Sigmoid colon (tissue), 7 donors: Measurements from ENCODE around the gene CHRDL1. TPM values are rescaled to one million over a fixed set of nuclear protein-coding genes. Genes with fewer than 3 reads are reported as not detected.
"Not testable (repeated sequence)": the region's sequence is repeated elsewhere in the genome, so short reads cannot be mapped to it uniquely, and the experiment has no call there.

Source experiments
- DNase-seq: peaks from one replicate; pipeline ENCODE4 v3.0.0-alpha.2; 2019
- H3K27ac ChIP-seq, 4 donors: fragments of 200-600 bp; sonication (generic); one replicate each; pipeline ENCODE4 v1.5.1; 2016 to 2019; ENCODE audit warnings: mild to moderate bottlenecking in 1 of 4
- H3K27me3 ChIP-seq, 3 donors: fragments of 200-600 bp; sonication (generic); one replicate each; pipeline ENCODE4 v1.5.1; 2019; ENCODE audit warnings: mild to moderate bottlenecking in 1 of 3
- H3K36me3 ChIP-seq, 4 donors: fragments of 200-600 bp; sonication (generic); one replicate each; pipeline ENCODE4 v1.5.1; 2016 to 2019
- H3K4me1 ChIP-seq, 4 donors: fragments of 200-600 bp; sonication (generic); one replicate each; pipeline ENCODE4 v1.5.1; 2017 to 2019
- H3K4me3 ChIP-seq, 4 donors: fragments of 200-600 bp; sonication (generic); one replicate each; pipeline ENCODE4 v1.5.1; 2017 to 2019; ENCODE audit warnings: mild to moderate bottlenecking in 2 of 4, moderate library complexity in 1 of 4
- H3K9me3 ChIP-seq, 4 donors: fragments of 200-600 bp in 3 of 4; sonication (generic) in 3 of 4; one replicate each; pipeline versions ENCODE4 v1.5.1 to v1.6.1; 2013 to 2019
- EP300 ChIP-seq, 4 donors: sonication (generic); formaldehyde crosslinking; IDR thresholded peaks; one replicate each; pipeline ENCODE4 v1.6.1; 2017; ENCODE audit warnings: antibody characterized with exemption in 4 of 4
- POLR2A ChIP-seq, 2 donors: fragments of 450-650 bp; IDR thresholded peaks; one replicate each; pipeline ENCODE4 v1.6.1; 2016; ENCODE audit warnings: antibody characterized with exemption in 2 of 2, mild to moderate bottlenecking in 2 of 2, moderate library complexity in 2 of 2
- POLR2AphosphoS5 ChIP-seq, 4 donors: sonication (generic); formaldehyde crosslinking; IDR thresholded peaks; one replicate each; pipeline ENCODE4 v1.6.1; 2017; ENCODE audit warnings: antibody characterized with exemption in 4 of 4
- WGBS, 2 donors: extraction: QIAGEN DNeasy Blood & Tissue Kit; methylation state at CpG; one replicate each; pipeline ENCODE4 v1.1.7; 2013; 5-methylcytosine and 5-hydroxymethylcytosine counted together
- intact Hi-C: fragments of 100-400 bp; cut with DNase I; formaldehyde crosslinking; loops from one replicate; pipeline ENCODE4 v1.15.1; 2023
- polyA plus RNA-seq, 3 donors: library from polyadenylated mRNA; stranded (reverse); fragments of 200-250 nt; gene quantifications; one replicate each; pipeline ENCODE4 v1.2.3, GENCODE V29; 2013
- total RNA-seq, 4 donors: library from RNA; depleted of rRNA; stranded (reverse); fragments of >200 nt; gene quantifications; one replicate each; pipeline ENCODE4 v1.1.0, GENCODE V29; 2016
- TF ChIP-seq, protein P1 (sequence below), 4 experiments: fragments of 450-650 bp in 3 of 4; fragments of 200-600 bp in 1 of 4; IDR thresholded peaks; one replicate each; pipeline ENCODE4 v1.5.1; 2016 to 2019; ENCODE audit warnings: antibody characterized with exemption in 4 of 4, mild to moderate bottlenecking in 3 of 4, moderate library complexity in 2 of 4
- donor health status: healthy with polysubstance abuse.
- donor health status: Bipolar disorder and iron deficiency.
- donor health status: healthy.

The CHRDL1 gene
- total and polyA plus RNA-seq, 7 donors = 3.9 to 365 (median 113) TPM

DNA sequence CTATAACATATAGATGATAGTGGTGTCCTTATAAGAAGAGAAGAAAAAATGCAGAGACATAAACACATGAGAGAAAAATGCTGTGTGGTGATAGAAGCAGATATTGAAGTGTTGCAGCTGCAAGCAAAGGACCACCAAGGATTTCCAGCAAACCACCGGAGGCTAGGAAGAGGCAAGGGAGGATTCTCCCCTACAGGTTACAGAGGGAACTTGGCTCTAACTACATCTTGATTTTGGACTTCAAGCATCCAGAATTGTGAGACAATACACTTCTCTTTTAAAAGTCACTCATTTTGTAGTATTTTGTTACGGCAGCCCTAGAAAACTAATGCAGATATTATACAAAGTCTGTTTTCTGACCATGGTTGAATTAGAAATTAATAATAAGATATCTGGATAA, 30.4 kb upstream of the CHRDL1 start:
- Histone ChIP-seq H3K9me3 (no peaks in the 10 kb centered on the region), H3K4me1 (no peaks in the 10 kb centered on the region), H3K4me3 (no peak overlapping the region), H3K36me3 (no peaks in the 10 kb centered on the region), H3K27me3 (peaks cover 0 to 3% (median 0%) of the 10 kb centered on the region in 3 donors), H3K27ac (no peak overlapping the region)
- no peak for DNase-seq
- intact Hi-C loops = no loop called here
- no peak for TF ChIP-seq EP300 (IDR thresholded peaks at IDR 0.05)
- TF ChIP-seq POLR2AphosphoS5 (IDR thresholded peaks at IDR 0.05) = no peak
- no peak for TF ChIP-seq POLR2A (IDR thresholded peaks at IDR 0.05)
- TF ChIP-seq, protein P1, sequence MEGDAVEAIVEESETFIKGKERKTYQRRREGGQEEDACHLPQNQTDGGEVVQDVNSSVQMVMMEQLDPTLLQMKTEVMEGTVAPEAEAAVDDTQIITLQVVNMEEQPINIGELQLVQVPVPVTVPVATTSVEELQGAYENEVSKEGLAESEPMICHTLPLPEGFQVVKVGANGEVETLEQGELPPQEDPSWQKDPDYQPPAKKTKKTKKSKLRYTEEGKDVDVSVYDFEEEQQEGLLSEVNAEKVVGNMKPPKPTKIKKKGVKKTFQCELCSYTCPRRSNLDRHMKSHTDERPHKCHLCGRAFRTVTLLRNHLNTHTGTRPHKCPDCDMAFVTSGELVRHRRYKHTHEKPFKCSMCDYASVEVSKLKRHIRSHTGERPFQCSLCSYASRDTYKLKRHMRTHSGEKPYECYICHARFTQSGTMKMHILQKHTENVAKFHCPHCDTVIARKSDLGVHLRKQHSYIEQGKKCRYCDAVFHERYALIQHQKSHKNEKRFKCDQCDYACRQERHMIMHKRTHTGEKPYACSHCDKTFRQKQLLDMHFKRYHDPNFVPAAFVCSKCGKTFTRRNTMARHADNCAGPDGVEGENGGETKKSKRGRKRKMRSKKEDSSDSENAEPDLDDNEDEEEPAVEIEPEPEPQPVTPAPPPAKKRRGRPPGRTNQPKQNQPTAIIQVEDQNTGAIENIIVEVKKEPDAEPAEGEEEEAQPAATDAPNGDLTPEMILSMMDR (IDR thresholded peaks at IDR 0.05) = no peak
- 85 to 89% methylated on average over 2 of the region's 2 CpGs for WGBS, 2 donors

GRCh38 chrX:110816543-110816942, 20.9 kb upstream of the CHRDL1 start:
- DNase-seq, intact Hi-C loops, H3K36me3 ChIP-seq, H3K4me3 ChIP-seq, H3K27ac ChIP-seq, H3K27me3 ChIP-seq, H3K4me1 ChIP-seq, H3K9me3 ChIP-seq: not testable (repeated sequence)
- WGBS, 2 donors = 89 to 94% methylated on average over 1 of the region's 1 CpG

DNA sequence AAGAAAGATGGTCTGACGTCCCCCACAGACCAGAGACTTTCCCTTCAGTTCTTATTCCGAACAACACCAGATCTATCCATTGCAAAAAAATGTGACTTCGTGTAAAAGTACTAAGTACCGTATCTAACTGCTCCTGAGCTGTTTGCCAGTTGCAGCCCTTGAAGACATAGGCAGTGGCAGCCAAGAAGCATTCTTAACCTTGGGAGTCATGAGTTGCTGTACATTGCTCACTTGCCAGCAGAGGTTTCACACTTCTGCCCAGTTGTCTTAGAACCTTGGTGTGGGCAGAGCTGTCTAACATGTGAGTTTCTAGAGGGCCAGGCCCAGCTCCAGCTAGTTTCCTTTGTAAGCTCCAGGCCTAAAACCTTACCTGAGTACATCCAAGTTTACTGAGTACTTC, 10.5 kb upstream of the CHRDL1 start:
- Histone ChIP-seq H3K27ac (peak overlapping the region in 3 of 4 donors; percentile 21 to 56 (median 32)), H3K36me3 (no peaks in the 10 kb centered on the region), H3K27me3 (no peaks in the 10 kb centered on the region), H3K9me3 (no peaks in the 10 kb centered on the region), H3K4me1 (peaks cover 0 to 10% (median 5%) of the 10 kb centered on the region in 4 donors), H3K4me3 (no peak overlapping the region)
- WGBS, 2 donors = 71 to 72% methylated on average over 4 of the region's 4 CpGs
- no peak for DNase-seq
- intact Hi-C loops = no loop called here
- no peak for TF ChIP-seq EP300 (IDR thresholded peaks at IDR 0.05)
- no peak for TF ChIP-seq POLR2A (IDR thresholded peaks at IDR 0.05)
- TF ChIP-seq, protein P1 (IDR thresholded peaks at IDR 0.05) = no peak
- TF ChIP-seq POLR2AphosphoS5 (IDR thresholded peaks at IDR 0.05) = no peak

GRCh38 chrX:110805303-110805702, 9.7 kb upstream of the CHRDL1 start:
- no peaks in the 10 kb centered on the region for H3K27me3 ChIP-seq
- intact Hi-C loops = no loop called here
- H3K27ac ChIP-seq = peak overlapping the region in 2 of 4 donors; percentile 21 to 32
- H3K4me3 ChIP-seq = no peak overlapping the region
- H3K9me3 ChIP-seq = no peaks in the 10 kb centered on the region
- 50 to 55% methylated on average over 1 of the region's 1 CpG for WGBS, 2 donors
- TF ChIP-seq EP300 (IDR thresholded peaks at IDR 0.05) = peak in 1 of 4 donors; percentile 24
- TF ChIP-seq, protein P1 (IDR thresholded peaks at IDR 0.05) = no peak
- peaks cover 0 to 10% (median 5%) of the 10 kb centered on the region in 4 donors for H3K4me1 ChIP-seq
- no peaks in the 10 kb centered on the region for H3K36me3 ChIP-seq
- no peak for DNase-seq

GRCh38 chrX:110804446-110804845, 8.8 kb upstream of the CHRDL1 start:
- 70 to 78% methylated on average over 4 of the region's 4 CpGs for WGBS, 2 donors
- Histone ChIP-seq H3K4me1 (peaks cover 0 to 10% (median 5%) of the 10 kb centered on the region in 4 donors), H3K4me3 (no peak overlapping the region), H3K9me3 (no peaks in the 10 kb centered on the region), H3K27me3 (no peaks in the 10 kb centered on the region), H3K36me3 (no peaks in the 10 kb centered on the region), H3K27ac (peak overlapping the region; percentile 1 to 31 (median 25))
- no peak for DNase-seq
- TF ChIP-seq, protein P1 (IDR thresholded peaks at IDR 0.05) = no peak
- no peak for TF ChIP-seq POLR2AphosphoS5 (IDR thresholded peaks at IDR 0.05)
- no peak for TF ChIP-seq EP300 (IDR thresholded peaks at IDR 0.05)
- TF ChIP-seq POLR2A (IDR thresholded peaks at IDR 0.05) = no peak
- intact Hi-C loops = no loop called here
